ENCODE data around the gene SBK2. TPM values are rescaled to one million over a fixed set of nuclear protein-coding genes. Genes with fewer than 3 reads are reported as not detected.
A peak's percentile ranks its signal among the peaks of the same experiment; 100 is the strongest.

The SBK2 gene
- total RNA-seq, 3 donors from 2014 or later: not detected

- peaks cover 14% of the 10 kb centered on the region for H3K4me1 ChIP-seq (ENCODE audit: low read depth)
- TF ChIP-seq, protein P1, sequence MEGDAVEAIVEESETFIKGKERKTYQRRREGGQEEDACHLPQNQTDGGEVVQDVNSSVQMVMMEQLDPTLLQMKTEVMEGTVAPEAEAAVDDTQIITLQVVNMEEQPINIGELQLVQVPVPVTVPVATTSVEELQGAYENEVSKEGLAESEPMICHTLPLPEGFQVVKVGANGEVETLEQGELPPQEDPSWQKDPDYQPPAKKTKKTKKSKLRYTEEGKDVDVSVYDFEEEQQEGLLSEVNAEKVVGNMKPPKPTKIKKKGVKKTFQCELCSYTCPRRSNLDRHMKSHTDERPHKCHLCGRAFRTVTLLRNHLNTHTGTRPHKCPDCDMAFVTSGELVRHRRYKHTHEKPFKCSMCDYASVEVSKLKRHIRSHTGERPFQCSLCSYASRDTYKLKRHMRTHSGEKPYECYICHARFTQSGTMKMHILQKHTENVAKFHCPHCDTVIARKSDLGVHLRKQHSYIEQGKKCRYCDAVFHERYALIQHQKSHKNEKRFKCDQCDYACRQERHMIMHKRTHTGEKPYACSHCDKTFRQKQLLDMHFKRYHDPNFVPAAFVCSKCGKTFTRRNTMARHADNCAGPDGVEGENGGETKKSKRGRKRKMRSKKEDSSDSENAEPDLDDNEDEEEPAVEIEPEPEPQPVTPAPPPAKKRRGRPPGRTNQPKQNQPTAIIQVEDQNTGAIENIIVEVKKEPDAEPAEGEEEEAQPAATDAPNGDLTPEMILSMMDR (IDR thresholded peaks at IDR 0.05): no peak
- intact Hi-C loops (cut with DNase I, micrococcal nuclease): no loop called here
- DNase-seq: peak in 2 of 3 donors; percentile 28 to 55
- H3K36me3 ChIP-seq (ENCODE audit: low read depth): no peaks in the 10 kb centered on the region
- H3K9me3 ChIP-seq: no peaks in the 10 kb centered on the region
- ATAC-seq: no peak
- H3K4me3 ChIP-seq: no peak overlapping the region
These were observed 51.4 kb downstream of the SBK2 start for GRCh38 chr19:55485439-55486011.

DNA sequence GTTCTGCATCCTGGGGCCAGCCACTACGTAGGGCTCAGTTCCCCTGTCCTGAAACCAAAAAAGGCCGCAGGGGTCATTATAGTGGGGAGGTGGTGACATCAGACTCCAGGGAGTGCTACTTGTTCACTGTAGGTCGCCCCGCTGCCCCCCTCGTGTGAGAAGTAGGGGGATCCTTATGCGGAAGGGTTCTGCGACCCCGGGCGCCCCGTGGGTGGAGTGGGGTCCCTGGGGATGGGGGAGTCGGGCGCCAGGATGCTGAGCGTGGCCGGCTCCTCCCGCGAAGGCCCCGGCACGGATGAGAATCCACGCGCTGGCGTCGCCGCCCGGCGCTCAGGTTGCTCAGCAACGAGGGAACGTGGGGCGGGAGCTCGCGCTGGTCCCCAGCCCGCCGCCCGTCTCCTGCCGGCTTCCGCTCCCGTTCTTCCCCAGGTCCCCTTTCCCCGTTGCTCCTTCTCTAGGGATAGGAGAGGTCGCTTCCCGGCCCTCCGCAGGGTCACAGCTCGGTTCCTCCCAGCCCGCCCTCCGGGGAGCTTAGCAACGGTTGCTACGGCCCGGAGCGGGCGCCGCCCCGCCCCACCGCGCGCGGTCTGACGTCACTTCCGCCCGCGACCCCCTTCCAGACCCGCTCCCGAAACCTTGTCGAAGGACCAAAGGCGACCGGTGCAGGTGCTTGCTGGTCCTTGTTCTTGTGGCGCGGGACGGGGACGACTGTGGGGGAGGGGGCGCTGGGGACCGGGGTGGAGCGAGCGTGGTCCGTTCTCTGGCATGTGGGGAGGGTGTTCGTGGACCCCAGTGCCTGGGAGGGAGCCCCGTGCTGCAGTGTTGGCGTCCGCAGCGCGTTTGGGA lies 52.1 kb downstream of the SBK2 start, which contains the start of gene NAT14:
TSS of gene NAT14 (plus strand) at position 596 of the 846 bp plus-strand sequence. CDS start 521 bp downstream, outside the sequence.
- peaks cover 14% of the 10 kb centered on the region for H3K4me1 ChIP-seq (ENCODE audit: low read depth)

GRCh38 chr19:55483706-55484592 lies 53.0 kb downstream of the SBK2 start:
- H3K4me1 ChIP-seq (ENCODE audit: low read depth): peaks cover 14% of the 10 kb centered on the region
- DNase-seq (peak in 1 of 3 donors; percentile 61), ATAC-seq (no peak)
- no peaks in the 10 kb centered on the region for H3K36me3 ChIP-seq (ENCODE audit: low read depth)
- TF ChIP-seq, protein P1 (IDR thresholded peaks at IDR 0.05): no peak
- no peaks in the 10 kb centered on the region for H3K9me3 ChIP-seq
- intact Hi-C loops (cut with DNase I, micrococcal nuclease): no loop called here
- no peak overlapping the region for H3K4me3 ChIP-seq

More for the DNA sequence above, 52.1 kb downstream of the SBK2 start, which contains the start of gene NAT14:
- ATAC-seq (peak; percentile 51), DNase-seq (peak; percentile 33 to 70 (median 61))
- intact Hi-C loops (cut with DNase I, micrococcal nuclease): no loop called here
- Histone ChIP-seq H3K4me3 (no peak within 1 kb of the TSS), H3K36me3 (ENCODE audit: low read depth) (no peaks in the 10 kb centered on the region), H3K9me3 (no peaks in the 10 kb centered on the region)
- TF ChIP-seq, protein P1 (IDR thresholded peaks at IDR 0.05): no peak

- H3K4me1 ChIP-seq (ENCODE audit: low read depth): peaks cover 14% of the 10 kb centered on the region
- no peak for ATAC-seq
- TF ChIP-seq, protein P1 (IDR thresholded peaks at IDR 0.05): no peak
- DNase-seq: peak in 1 of 3 donors; percentile 45
- no peak overlapping the region for H3K4me3 ChIP-seq
- no peaks in the 10 kb centered on the region for H3K9me3 ChIP-seq
- intact Hi-C loops (cut with DNase I, micrococcal nuclease): no loop called here
- no peaks in the 10 kb centered on the region for H3K36me3 ChIP-seq (ENCODE audit: low read depth)
These were observed 53.8 kb downstream of the SBK2 start for GRCh38 chr19:55482967-55483705.
